ENCODE data around the gene HDAC7.

Gene HDAC7

GRCh38 chr12:47791874-47792273 lies 27.8 kb downstream of the HDAC7 start:
- DNase-seq: no peak

GRCh38 chr12:47791351-47791746 lies 28.4 kb downstream of the HDAC7 start:
- DNase-seq: no peak

DNA sequence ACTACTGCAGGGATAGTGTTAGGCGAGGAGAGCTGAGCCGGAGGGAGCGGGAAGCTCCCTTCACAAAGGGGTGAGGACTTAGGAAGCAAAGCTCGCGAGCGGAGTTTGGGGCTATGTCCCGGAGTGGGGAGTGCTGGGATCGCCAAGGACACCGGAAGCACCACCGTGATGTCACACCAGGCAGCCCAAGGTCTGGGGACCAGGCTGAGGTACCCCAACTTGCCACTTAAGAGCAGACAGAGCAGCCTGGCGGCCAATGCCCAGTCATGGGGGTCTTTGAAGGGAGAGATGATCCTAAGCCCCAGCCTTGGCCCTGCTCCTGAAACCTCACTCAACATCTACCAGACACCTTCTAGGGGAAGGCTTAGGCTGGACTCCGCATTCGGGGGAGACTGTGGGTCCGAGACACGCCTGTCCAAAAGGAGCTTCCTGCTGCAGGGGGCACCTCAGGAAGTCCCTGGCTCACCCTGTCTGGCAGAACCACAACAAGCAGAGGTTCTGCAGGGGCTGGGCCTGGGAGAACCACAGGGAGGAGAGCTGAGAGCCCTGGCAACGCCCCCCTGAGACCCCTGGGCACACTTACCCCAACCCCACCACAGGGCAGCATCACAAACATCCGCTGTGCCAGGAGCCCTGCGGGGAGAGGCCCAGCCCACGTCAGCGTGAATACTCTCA lies 28.9 kb downstream of the HDAC7 start:
- no peak for DNase-seq

GRCh38 chr12:47789712-47790489 lies 29.8 kb downstream of the HDAC7 start:
- no peak for DNase-seq

GRCh38 chr12:47789141-47789540 lies 30.6 kb downstream of the HDAC7 start:
- no peak for DNase-seq

GRCh38 chr12:47787596-47788319 lies 31.9 kb downstream of the HDAC7 start:
- no peak for DNase-seq

GRCh38 chr12:47786662-47787280 lies 32.9 kb downstream of the HDAC7 start:
- DNase-seq: no peak

DNA sequence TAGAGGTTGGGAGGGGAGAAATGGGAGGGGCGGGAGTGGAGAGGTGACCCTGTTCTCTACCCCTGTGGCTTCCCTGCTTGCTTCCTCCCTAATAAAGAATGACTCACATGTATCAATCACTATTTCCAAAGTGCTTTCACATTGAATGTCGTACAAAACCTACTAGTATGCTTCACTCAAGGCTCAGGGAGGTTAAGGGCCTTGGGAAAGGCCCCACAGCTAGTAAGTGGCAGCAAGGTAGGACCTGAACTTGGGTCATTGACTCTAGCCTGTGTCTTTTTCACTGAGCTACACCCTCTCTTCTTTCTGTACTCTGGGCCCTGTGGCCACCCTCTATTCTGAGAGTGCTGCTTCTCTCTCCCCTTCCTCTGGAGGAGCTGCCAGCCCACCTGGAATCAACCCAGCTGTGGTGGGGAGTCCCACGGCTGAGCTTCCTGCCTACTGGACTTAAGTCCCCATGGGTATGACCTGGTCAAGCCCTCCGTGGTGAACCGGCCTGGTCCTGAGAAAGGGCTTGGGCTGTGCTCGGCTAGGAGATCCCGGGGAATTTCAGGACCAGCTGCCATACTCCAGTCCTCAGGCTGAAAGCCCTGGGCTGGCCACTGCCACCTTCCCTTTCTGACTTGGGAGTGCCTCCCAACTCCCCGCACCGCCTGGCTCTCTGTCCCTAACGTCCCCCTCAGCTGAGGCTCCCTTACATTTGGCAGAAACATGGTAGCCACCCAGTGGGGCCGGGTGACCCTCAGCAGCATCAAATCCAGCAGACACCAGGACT lies 33.6 kb downstream of the HDAC7 start:
- DNase-seq: no peak

- DNase-seq: no peak
Measured at GRCh38 chr12:47785036-47785886, 34.4 kb downstream of the HDAC7 start.

GRCh38 chr12:47783821-47784819 lies 35.6 kb downstream of the HDAC7 start:
- DNase-seq: no peak

- DNase-seq: no peak
Measured at GRCh38 chr12:47783024-47783755, 36.5 kb downstream of the HDAC7 start.

GRCh38 chr12:47782372-47782770 lies 37.3 kb downstream of the HDAC7 start:
- DNase-seq: no peak

GRCh38 chr12:47781479-47782371 lies 38.0 kb downstream of the HDAC7 start:
- DNase-seq: no peak

GRCh38 chr12:47779943-47780504 lies 39.7 kb downstream of the HDAC7 start:
- no peak for DNase-seq

DNA sequence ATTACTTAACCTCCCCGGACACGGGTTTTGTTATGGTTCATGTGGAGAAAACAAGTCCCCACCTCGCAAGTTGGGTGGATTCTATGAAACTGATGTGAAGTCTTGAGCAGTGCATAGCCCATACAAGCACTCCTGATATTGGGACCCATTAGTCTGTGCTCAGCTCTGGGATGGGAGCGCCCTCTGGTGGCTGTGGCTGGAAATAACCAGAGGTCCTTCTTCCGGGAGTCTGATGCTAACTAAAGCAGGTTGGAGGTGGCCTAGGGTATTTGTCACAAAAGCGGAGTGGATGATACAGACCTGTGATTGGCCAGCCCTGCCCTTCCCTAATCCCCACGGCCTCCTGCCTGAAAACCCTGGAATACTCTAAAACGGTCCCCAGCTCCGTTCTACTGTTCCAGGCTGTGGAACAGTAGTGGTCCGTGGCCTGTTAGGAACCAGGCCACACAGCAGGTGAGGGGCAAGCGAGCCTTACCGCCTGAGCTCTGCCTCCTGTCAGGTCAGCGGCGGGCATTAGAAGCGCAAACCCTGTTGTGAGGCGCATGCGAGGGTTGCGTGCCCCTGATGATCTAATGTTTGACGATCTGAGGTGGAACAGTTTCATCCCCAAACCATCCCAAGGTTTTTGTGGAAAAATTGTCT lies 40.3 kb downstream of the HDAC7 start:
- peak; percentile 94 for DNase-seq

DNA sequence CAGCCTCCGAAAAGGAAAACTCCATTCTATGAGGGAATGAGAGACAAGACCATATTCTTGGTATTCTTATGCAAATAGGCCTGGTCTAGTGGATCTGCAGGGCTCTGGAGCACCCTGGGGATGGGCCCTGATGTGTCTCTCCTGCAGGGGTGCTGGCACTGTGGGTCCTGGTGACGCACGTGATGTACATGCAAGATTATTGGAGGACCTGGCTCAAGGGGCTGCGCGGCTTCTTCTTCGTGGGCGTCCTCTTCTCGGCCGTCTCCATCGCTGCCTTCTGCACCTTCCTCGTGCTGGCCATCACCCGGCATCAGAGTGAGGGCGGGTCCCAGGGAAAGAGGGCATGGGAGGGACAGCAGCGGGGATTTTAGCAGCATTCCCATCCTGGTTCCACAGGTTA lies 40.8 kb downstream of the HDAC7 start:
- no peak for DNase-seq

DNA sequence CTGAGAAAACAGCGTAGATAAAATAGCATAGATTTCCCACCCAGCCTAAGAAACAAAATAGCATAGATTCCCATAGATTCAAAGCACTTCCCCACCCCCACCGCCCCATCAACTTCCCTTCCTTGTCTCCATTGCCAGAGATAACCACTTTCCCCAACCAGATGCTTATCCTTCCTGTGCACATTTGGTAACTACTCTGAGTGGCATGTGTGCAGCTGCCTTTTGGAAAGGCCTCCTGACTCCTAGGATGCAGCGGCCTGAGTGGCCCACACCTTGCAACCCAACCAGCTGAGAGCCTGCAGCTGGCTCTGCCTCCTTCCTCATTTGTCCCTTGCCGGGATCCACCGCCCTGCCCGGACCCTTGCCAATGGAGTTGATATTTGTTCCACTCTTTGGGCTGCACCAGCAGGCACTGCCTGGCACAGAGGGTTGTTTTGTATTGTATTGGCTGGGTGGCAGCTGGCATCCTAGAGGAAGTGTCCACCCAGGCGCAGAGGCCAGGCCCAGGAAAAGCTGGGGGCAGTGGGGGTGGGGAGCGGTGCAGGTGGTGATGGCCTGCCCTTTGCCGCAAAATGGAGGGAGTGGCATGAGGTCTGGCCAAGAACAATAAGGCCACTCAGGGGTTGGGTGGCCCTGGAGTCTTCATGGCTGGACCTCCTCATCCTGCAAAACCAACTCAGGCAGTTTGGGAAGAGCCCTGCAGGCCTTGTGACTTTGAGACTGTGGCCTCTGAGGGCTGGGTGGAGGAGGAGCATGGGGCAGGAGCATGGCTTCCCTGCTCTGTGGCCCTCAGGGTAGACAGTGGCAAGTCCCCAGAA lies 41.8 kb downstream of the HDAC7 start:
- DNase-seq: no peak

Measured in stimulated activated CD4-positive, alpha-beta T cell treated with anti-CD3 and anti-CD28 coated beads, Interleukin-12 subunit alpha, Interleukin-12 subunit beta, amount 100 ng/mL, for 4 hours (primary cell).